Karpas-422 (cell line): ENCODE data around the gene SCLT1. TPM values are rescaled to one million over a fixed set of nuclear protein-coding genes. Genes with fewer than 3 reads are reported as not detected.

Experiments
- DNase-seq: peaks from one replicate; pipeline ENCODE4 v3.0.0-alpha.2; 2015
- H2AFZ ChIP-seq: fragments of 200-600 bp; sonication (generic); 2 replicates; pipeline ENCODE4 v1.6.1; 2014; ENCODE audit warnings: antibody characterized with exemption, low read length, mixed read lengths
- H3K27ac ChIP-seq: fragments of 200-600 bp; sonication (generic); 2 replicates; pipeline ENCODE4 v1.5.1; 2014; ENCODE audit warnings: mild to moderate bottlenecking, low read length, moderate library complexity
- H3K27me3 ChIP-seq: fragments of 200-600 bp; sonication (generic); 2 replicates; pipeline ENCODE4 v1.6.1; 2014; ENCODE audit warnings: low read length, mixed read lengths
- H3K36me3 ChIP-seq: fragments of 200-600 bp; sonication (generic); 2 replicates; pipeline ENCODE4 v1.6.1; 2014; ENCODE audit warnings: low read length, mixed read lengths; ENCODE audit not compliant: insufficient read depth
- H3K4me1 ChIP-seq: fragments of 200-600 bp; sonication (generic); 2 replicates; pipeline ENCODE4 v1.6.1; 2014; ENCODE audit warnings: mild to moderate bottlenecking, low read length, mixed read lengths
- H3K4me2 ChIP-seq: fragments of 200-600 bp; sonication (generic); 2 replicates; pipeline ENCODE4 v1.6.1; 2014; ENCODE audit warnings: low read length, low read depth, mild to moderate bottlenecking; ENCODE audit not compliant: poor library complexity, severe bottlenecking
- H3K4me3 ChIP-seq: fragments of 200-600 bp; sonication (generic); 2 replicates; pipeline ENCODE4 v1.5.1; 2014; ENCODE audit warnings: mild to moderate bottlenecking, antibody characterized with exemption, low read length, mixed read lengths
- H3K79me2 ChIP-seq: fragments of 200-600 bp; sonication (generic); 2 replicates; pipeline ENCODE4 v1.6.1; 2014; ENCODE audit warnings: mild to moderate bottlenecking, low read length, mixed read lengths
- H3K9ac ChIP-seq: fragments of 200-600 bp; sonication (generic); 2 replicates; pipeline ENCODE4 v1.6.0; 2014; ENCODE audit warnings: low read length
- H3K9me2 ChIP-seq: fragments of 200-600 bp; sonication (generic), shearing (Covaris generic); replicated peaks from 2 replicates; pipeline ENCODE4 v1.6.0; 2014; ENCODE audit warnings: mild to moderate bottlenecking, low read length, moderate library complexity; ENCODE audit not compliant: insufficient read depth
- H3K9me3 ChIP-seq: fragments of 300-700, 200-600 bp; sonication (generic); 2 replicates; pipeline ENCODE4 v1.6.1; 2014; ENCODE audit warnings: low read length, mixed read lengths
- H4K20me1 ChIP-seq: fragments of 200-600 bp; sonication (generic); 2 replicates; pipeline ENCODE4 v1.6.1; 2014; ENCODE audit warnings: mild to moderate bottlenecking, antibody characterized with exemption, low read length, low read depth; ENCODE audit not compliant: insufficient read depth
- total RNA-seq: library from RNA; depleted of rRNA; stranded (reverse); fragments of >200 nt; shearing (Covaris generic); gene quantifications from 2 replicates; pipeline ENCODE4 v1.2.3, GENCODE V29; 2014; ENCODE audit warnings: low replicate concordance

Gene SCLT1
- total RNA-seq, 1 experiment from 2014 or later, result 79.9 TPM

GRCh38 chr4:129113919-129114318, 20.6 kb upstream of the SCLT1 start:
- no peak for DNase-seq
- H3K9me2 ChIP-seq, result no peaks in the 10 kb centered on the region
- H3K4me1 ChIP-seq, result peaks cover 8% of the 10 kb centered on the region

DNA sequence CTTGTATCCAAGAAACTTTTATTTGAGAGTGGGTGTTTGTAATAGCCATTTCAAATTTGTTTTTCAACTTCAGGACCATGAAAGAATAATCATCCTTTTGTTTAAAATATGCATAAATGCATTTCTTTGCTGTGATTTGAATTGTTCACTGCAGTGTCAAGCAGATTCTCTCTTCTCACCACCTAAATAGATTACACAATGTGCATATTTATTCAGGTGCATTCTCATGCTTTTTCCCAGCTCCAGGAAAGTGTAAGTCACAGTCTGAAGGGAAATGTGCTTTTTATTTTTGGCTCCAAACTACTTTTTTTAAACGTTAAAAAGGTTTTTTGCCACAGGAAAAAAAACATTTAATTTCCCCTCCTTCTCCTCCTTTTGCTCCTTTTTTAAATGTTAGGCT, 20.1 kb upstream of the SCLT1 start:
- no peaks in the 10 kb centered on the region for H4K20me1 ChIP-seq
- peaks cover 2% of the 10 kb centered on the region; the same call in 1 of the 2 replicates for H3K27me3 ChIP-seq
- peaks cover 8% of the 10 kb centered on the region for H3K4me1 ChIP-seq
- H3K27ac ChIP-seq, result no peak overlapping the region
- H3K79me2 ChIP-seq, result no peaks in the 10 kb centered on the region
- no peaks in the 10 kb centered on the region for H3K36me3 ChIP-seq
- H3K9me2 ChIP-seq, result no peaks in the 10 kb centered on the region
- DNase-seq, result no peak
- H3K4me2 ChIP-seq, result no peak overlapping the region
- no peak overlapping the region for H2AFZ ChIP-seq
- no peak overlapping the region for H3K4me3 ChIP-seq
- H3K9ac ChIP-seq, result no peak overlapping the region
- H3K9me3 ChIP-seq, result no peaks in the 10 kb centered on the region

More at GRCh38 chr4:129113919-129114318, 20.6 kb upstream of the SCLT1 start:
- no peaks in the 10 kb centered on the region for H3K36me3 ChIP-seq
- H3K9me3 ChIP-seq, result no peaks in the 10 kb centered on the region
- H2AFZ ChIP-seq, result no peak overlapping the region
- no peak overlapping the region for H3K4me2 ChIP-seq
- H3K4me3 ChIP-seq, result no peak overlapping the region
- peaks cover 2% of the 10 kb centered on the region; the same call in 1 of the 2 replicates for H3K27me3 ChIP-seq
- no peaks in the 10 kb centered on the region for H3K79me2 ChIP-seq
- no peak overlapping the region for H3K27ac ChIP-seq
- no peaks in the 10 kb centered on the region for H4K20me1 ChIP-seq
- no peak overlapping the region for H3K9ac ChIP-seq

DNA sequence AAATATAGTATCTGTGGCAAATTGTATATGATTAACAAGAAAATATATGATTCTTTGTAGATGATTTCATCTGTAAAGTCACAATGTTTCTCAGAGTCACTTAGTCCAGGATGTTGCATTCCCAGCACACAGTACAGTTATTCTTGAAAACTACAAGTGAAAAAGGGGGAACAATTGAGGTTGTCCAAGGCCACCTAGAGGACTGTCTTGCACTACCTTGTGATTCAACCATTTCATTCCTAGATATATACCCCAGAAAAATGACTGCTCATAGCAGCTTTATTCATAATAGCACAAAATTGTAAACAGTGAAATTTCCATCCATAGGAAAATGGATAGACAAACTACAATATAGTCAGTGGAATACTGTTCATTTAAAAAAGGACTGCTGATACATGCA, 18.6 kb upstream of the SCLT1 start:
- no peaks in the 10 kb centered on the region for H4K20me1 ChIP-seq
- H3K79me2 ChIP-seq, result no peaks in the 10 kb centered on the region
- peaks cover 8% of the 10 kb centered on the region for H3K4me1 ChIP-seq
- no peak for DNase-seq
- no peak overlapping the region for H2AFZ ChIP-seq
- H3K36me3 ChIP-seq, result no peaks in the 10 kb centered on the region
- no peak overlapping the region for H3K27ac ChIP-seq
- H3K4me2 ChIP-seq, result no peak overlapping the region
- H3K9me2 ChIP-seq, result no peaks in the 10 kb centered on the region
- no peaks in the 10 kb centered on the region for H3K27me3 ChIP-seq
- no peaks in the 10 kb centered on the region for H3K9me3 ChIP-seq
- H3K4me3 ChIP-seq, result no peak overlapping the region
- no peak overlapping the region for H3K9ac ChIP-seq

DNA sequence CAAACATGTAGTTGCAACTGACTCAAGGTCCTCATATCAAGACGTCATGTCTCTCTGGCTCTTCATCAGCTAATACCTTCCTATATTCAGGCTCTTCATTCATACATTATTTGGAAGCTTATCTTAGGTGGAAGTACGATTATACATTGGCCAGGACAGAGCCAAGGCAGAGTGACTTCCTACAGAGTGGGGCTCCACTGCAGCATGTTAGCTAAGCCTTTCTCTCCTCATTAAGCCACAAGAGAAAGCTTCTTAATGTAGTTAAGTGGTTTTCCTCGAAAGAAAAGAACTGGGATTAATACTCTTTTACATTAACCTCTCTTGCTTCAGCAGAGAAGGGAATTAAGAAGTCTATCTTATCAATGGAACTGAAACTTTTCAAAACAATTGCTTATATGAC, 17.6 kb upstream of the SCLT1 start:
- Histone ChIP-seq H3K9ac (no peak overlapping the region), H3K4me2 (no peak overlapping the region), H4K20me1 (no peaks in the 10 kb centered on the region), H3K9me3 (no peaks in the 10 kb centered on the region), H3K4me3 (no peak overlapping the region), H3K4me1 (peaks cover 8% of the 10 kb centered on the region), H3K27ac (no peak overlapping the region), H3K9me2 (no peaks in the 10 kb centered on the region), H3K79me2 (no peaks in the 10 kb centered on the region), H3K27me3 (no peaks in the 10 kb centered on the region), H3K36me3 (no peaks in the 10 kb centered on the region), H2AFZ (no peak overlapping the region)
- DNase-seq, result no peak

DNA sequence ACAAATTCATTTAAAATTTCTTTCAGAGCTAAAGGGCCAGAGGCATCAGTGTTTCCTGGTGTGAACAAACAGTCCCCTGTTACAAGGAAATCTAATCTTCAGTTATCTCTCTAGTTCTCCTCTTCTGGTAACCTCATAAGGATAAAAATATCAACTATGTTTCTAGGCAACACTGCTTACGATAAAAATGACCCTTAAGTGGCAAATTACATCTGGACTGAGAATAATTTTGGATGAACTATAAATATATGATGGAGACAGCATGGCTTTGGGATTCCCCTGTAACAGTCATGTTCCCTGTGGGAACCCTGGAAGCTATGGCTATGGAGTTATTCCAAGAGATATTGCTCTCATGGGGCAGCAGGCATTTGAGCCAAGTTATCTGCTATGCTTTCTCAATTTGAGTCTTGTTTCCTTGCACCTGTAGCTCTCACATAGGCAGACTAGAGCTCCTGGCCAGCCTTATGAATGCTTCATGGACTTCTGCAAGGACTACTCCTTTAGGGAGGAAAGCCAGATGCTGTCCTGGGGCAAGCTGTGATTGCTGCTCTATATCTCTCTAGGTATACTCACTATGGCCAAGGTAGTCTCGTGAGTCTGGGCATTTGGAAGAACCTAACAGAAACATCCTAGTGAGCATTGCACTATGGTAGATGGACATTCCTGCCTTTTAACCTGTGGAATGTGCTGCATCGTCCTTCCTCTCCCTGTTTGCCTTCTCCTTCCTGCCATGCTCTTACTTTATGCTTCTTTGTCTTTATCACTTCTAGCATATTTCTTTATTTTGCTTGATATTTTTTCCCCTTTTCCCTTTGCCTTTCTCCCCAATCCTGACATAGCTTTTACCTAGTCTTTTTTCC, 16.9 kb upstream of the SCLT1 start:
- Histone ChIP-seq H3K4me3 (no peak overlapping the region), H3K36me3 (no peaks in the 10 kb centered on the region), H3K4me1 (peaks cover 8% of the 10 kb centered on the region), H2AFZ (no peak overlapping the region), H3K4me2 (no peak overlapping the region), H3K27ac (no peak overlapping the region), H3K9me2 (no peaks in the 10 kb centered on the region), H4K20me1 (no peaks in the 10 kb centered on the region), H3K27me3 (no peaks in the 10 kb centered on the region), H3K79me2 (no peaks in the 10 kb centered on the region), H3K9ac (no peak overlapping the region), H3K9me3 (no peaks in the 10 kb centered on the region)
- no peak for DNase-seq

GRCh38 chr4:129098531-129099001, 5.2 kb upstream of the SCLT1 start:
- Histone ChIP-seq H3K9me2 (no peaks in the 10 kb centered on the region), H4K20me1 (no peaks in the 10 kb centered on the region), H3K4me3 (no peak overlapping the region), H3K9me3 (no peaks in the 10 kb centered on the region), H2AFZ (no peak overlapping the region), H3K9ac (no peak overlapping the region), H3K4me1 (peaks cover 38% of the 10 kb centered on the region), H3K36me3 (no peaks in the 10 kb centered on the region), H3K4me2 (no peak overlapping the region), H3K27ac (no peak overlapping the region), H3K27me3 (no peaks in the 10 kb centered on the region), H3K79me2 (no peaks in the 10 kb centered on the region)
- DNase-seq, result no peak

- Histone ChIP-seq H3K9me2 (no peaks in the 10 kb centered on the region), H4K20me1 (no peaks in the 10 kb centered on the region), H3K9ac (peak within 1 kb of the TSS; percentile 89), H3K4me3 (peak within 1 kb of the TSS; percentile 87), H3K27ac (0 out of 2 replicates have a peak within 1 kb of the TSS, but pooled peaks have one; percentile 10), H3K36me3 (peaks cover 3% of the 10 kb centered on the region), H3K9me3 (no peaks in the 10 kb centered on the region), H3K79me2 (peaks cover 23% of the 10 kb centered on the region), H2AFZ (peak within 1 kb of the TSS; percentile 90), H3K4me2 (peak within 1 kb of the TSS; percentile 80), H3K4me1 (peaks cover 42% of the 10 kb centered on the region), H3K27me3 (no peaks in the 10 kb centered on the region)
- peak; percentile 95 for DNase-seq
These were observed 2.6 kb upstream of the SCLT1 start, which contains the start of gene C4orf33 for GRCh38 chr4:129095811-129096454. Gene C4orf33, plus strand, starts transcription at chr4:129096152. Its CDS starts 6,459 bp downstream, at chr4:129102611.

DNA sequence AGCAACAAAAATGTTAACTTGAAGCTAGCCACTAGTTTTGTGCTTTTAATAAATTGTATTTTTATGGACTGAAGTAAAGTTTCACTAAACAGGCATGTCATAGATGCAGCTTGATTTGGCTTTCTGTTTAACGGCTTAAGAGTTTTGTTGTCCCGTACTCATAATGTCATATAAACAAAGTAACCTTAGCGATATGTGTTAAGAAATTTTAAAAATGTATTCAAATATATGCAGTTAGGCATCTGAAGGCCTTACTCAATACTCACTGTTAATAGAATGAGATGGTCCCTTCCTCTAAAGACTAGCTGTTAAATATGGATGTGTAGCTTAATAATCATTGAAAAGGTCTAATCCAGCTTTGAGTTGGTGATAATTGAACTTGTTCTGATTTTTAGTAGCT, 1.0 kb upstream of the SCLT1 start:
- no peaks in the 10 kb centered on the region for H3K27me3 ChIP-seq
- H3K4me1 ChIP-seq, result peaks cover 52% of the 10 kb centered on the region
- H3K79me2 ChIP-seq, result peaks cover 39% of the 10 kb centered on the region
- peaks cover 13% of the 10 kb centered on the region for H3K36me3 ChIP-seq
- H2AFZ ChIP-seq, result peak overlapping the region; percentile 0; the same call in 1 of the 2 replicates
- no peaks in the 10 kb centered on the region for H4K20me1 ChIP-seq
- H3K9ac ChIP-seq, result peak overlapping the region; percentile 89
- H3K9me2 ChIP-seq, result no peaks in the 10 kb centered on the region
- no peaks in the 10 kb centered on the region for H3K9me3 ChIP-seq
- DNase-seq, result peak; percentile 54
- peak overlapping the region; percentile 80 for H3K4me2 ChIP-seq
- no peak overlapping the region for H3K27ac ChIP-seq
- peak overlapping the region; percentile 87 for H3K4me3 ChIP-seq
